NT2/D1 (cell line): ENCODE measurements around the gene KCTD2.
A peak's percentile ranks its signal among the peaks of the same experiment; 100 is the strongest.

Experiments
- DNase-seq: peaks from one replicate; pipeline ENCODE4 v3.0.0-alpha.2; 2011; ENCODE audit warnings: low read depth, low spot score
- H3K27me3 ChIP-seq: 2 replicates; pipeline ENCODE4 v1.6.0; 2011; ENCODE audit warnings: mild to moderate bottlenecking; ENCODE audit not compliant: insufficient read length, insufficient read depth
- H3K36me3 ChIP-seq: 2 replicates; pipeline ENCODE4 v1.6.1; 2011; ENCODE audit warnings: mild to moderate bottlenecking, low read length, mixed read lengths; ENCODE audit not compliant: insufficient read depth, insufficient read length
- H3K4me1 ChIP-seq: 2 replicates; pipeline ENCODE4 v1.5.1; 2011; ENCODE audit not compliant: insufficient read depth, insufficient read length
- H3K4me3 ChIP-seq: 2 replicates; pipeline ENCODE4 v1.5.1; 2011; ENCODE audit warnings: low read depth; ENCODE audit not compliant: insufficient read length
- H3K9ac ChIP-seq: 2 replicates; pipeline ENCODE4 v1.6.0; 2011; ENCODE audit warnings: low read depth; ENCODE audit not compliant: insufficient read length
- H3K9me3 ChIP-seq: 2 replicates; pipeline ENCODE4 v1.5.1; 2011; ENCODE audit warnings: mild to moderate bottlenecking, low read length; ENCODE audit not compliant: insufficient read depth
- SUZ12 ChIP-seq: IDR thresholded peaks from 2 replicates; pipeline ENCODE4 v1.6.1; 2011; ENCODE audit not compliant: insufficient read length, insufficient read depth; ENCODE audit errors: extremely low read depth
- YY1 ChIP-seq: IDR thresholded peaks from 2 replicates; pipeline ENCODE4 v1.6.1; 2011; ENCODE audit not compliant: insufficient read length, insufficient read depth
- ZNF274 ChIP-seq: IDR thresholded peaks from 2 replicates; pipeline ENCODE4 v1.6.1; 2011; ENCODE audit warnings: mild to moderate bottlenecking, low read depth, low read length

Gene KCTD2

GRCh38 chr17:75108193-75108592 lies 61.2 kb downstream of the KCTD2 start:
- Histone ChIP-seq H3K4me3 (no peak overlapping the region), H3K9me3 (no peaks in the 10 kb centered on the region), H3K9ac (no peak overlapping the region), H3K27me3 (no peaks in the 10 kb centered on the region), H3K36me3 (peaks cover 36% of the 10 kb centered on the region), H3K4me1 (peaks cover 5% of the 10 kb centered on the region)
- TF ChIP-seq SUZ12 (no peak), YY1 (no peak), ZNF274 (no peak)
- DNase-seq, result no peak

DNA sequence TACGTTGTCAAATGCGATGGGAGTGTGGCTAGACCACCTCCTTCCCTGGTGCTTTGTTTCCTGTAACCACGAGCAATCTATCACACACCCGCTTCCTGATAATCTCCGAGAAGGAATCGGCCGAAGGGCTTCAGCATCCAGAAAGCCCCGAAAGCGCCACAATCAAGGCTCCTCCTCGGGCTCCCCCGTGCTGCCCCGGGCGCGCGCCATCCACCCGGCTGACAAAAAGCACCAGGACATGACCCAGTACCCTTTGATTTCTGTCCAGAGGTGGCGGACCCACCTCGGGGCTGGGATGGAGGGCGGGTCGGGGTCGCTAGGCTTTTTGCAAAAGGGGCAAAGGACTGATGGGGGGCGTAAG lies 62.0 kb downstream of the KCTD2 start:
- DNase-seq, result no peak
- peaks cover 5% of the 10 kb centered on the region for H3K4me1 ChIP-seq
- no peaks in the 10 kb centered on the region for H3K27me3 ChIP-seq
- peak overlapping the region; percentile 83 for H3K4me3 ChIP-seq
- H3K36me3 ChIP-seq, result peaks cover 29% of the 10 kb centered on the region
- H3K9ac ChIP-seq, result peak overlapping the region; percentile 79
- H3K9me3 ChIP-seq, result no peaks in the 10 kb centered on the region
- TF ChIP-seq ZNF274, result no peak

DNA sequence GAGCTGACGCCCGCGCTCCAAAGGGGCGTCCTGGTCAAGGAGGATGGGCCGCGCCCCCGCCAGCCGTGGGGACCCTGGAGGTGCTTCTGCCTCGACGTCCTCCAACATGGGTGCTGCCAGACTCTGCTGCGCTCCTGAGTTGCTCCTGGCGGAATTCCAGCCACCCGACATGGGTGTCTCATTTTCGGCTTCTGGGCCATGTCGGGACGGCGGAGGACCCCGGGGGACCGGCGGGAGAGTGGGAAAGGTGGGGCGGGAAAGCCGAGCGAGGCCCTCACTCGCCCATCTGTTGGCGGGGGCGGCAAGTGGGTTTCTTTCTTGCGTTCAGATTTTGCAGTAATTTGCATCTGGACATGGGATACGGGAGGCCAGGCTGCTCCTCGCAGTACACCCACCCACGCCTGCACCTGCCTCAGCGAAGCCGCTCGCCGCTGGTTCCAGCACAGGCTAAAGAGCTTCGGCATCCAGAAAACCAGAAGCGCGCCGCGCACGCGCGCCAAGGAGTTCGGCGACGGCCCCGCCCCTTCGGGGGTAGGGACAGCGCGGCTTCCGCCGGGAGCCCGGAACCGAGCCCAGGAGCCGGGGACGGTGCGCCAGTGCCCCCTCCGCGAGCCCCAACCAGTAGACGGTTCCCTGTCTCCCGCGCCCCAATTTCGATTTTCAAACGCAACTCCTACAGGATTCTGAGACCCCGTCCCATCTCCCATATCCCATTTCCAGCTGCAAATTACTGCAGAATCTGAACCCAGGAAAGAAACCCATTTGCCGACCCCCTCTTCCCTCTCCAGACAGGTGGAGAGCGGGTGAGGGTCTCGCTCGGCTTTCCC lies 62.6 kb downstream of the KCTD2 start, which contains the start of gene ARMC7:
Gene ARMC7, plus strand, starts transcription at position 563 of the 827 bp plus-strand sequence. CDS start 320 bp downstream, outside the sequence.
- H3K9ac ChIP-seq, result peak within 1 kb of the TSS; percentile 89
- H3K27me3 ChIP-seq, result no peaks in the 10 kb centered on the region
- peak within 1 kb of the TSS; percentile 83 for H3K4me3 ChIP-seq
- peak; percentile 72 for DNase-seq
- TF ChIP-seq YY1 (no peak), SUZ12 (no peak), ZNF274 (no peak)
- H3K9me3 ChIP-seq, result no peaks in the 10 kb centered on the region
- peaks cover 24% of the 10 kb centered on the region for H3K36me3 ChIP-seq
- peaks cover 7% of the 10 kb centered on the region for H3K4me1 ChIP-seq

DNA sequence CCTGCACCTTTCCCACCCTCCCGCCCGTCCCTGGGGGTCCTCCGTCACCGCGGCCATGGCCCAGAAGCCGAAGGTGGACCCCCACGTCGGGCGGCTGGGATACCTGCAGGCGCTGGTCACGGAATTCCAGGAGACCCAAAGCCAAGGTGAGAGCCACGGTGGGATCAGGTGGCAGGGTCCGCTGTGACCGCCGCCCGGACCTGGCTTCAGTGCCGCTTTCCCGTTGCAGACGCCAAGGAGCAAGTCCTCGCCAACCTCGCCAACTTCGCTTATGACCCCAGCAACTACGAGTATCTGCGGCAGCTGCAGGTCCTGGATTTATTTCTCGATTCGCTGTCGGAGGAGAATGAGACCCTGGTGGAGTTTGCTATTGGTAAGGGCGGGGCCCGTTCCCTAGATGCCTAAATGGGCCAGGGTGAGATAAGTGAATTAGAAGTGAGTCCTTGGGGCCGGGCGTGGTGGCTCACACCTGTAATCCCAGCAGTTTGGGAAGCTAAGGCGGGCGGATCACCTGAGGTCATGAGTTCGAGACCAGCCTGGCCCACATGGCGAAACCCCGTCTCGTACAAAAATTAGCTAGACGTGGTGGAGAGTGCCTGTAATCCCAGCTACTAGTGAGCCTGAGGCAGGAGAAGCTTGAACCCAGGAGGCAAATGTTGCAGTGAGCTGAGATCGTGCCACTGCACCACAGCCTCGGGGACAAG lies 63.4 kb downstream of the KCTD2 start:
- Histone ChIP-seq H3K9ac (peak overlapping the region; percentile 89), H3K4me1 (peaks cover 7% of the 10 kb centered on the region), H3K4me3 (peak overlapping the region; percentile 83), H3K27me3 (no peaks in the 10 kb centered on the region), H3K9me3 (no peaks in the 10 kb centered on the region), H3K36me3 (peaks cover 16% of the 10 kb centered on the region)
- TF ChIP-seq ZNF274, result no peak
- TF ChIP-seq YY1, result no peak
- TF ChIP-seq SUZ12, result no peak
- no peak for DNase-seq

DNA sequence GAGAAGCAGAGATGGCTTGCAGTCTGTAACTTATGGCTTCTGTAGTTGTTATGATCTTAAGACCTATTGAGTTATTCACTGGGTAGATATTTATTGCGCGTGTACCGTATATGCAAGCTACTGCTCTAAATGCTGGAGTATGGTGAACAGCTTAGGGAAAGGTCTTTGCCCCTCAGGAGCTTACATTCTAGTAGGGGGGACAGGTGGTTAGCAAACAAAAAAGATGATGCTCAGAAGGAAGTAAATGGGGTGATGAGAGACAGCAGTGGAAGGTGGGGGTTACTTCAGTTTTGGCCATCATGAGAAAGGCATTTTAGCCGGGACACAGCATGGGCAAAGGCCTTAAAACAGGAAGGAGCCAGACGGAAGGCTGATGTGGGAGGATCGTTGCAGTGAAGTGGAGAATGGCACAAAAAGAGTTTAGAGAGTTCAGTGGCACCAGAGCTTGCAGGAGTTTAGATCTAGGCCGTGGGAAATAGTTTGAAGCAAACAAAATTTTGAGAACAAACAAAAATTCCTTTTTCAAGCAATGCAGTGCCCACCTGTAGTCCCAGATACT lies 64.8 kb downstream of the KCTD2 start:
- peak overlapping the region; percentile 3 for H3K9ac ChIP-seq
- H3K36me3 ChIP-seq, result peaks cover 17% of the 10 kb centered on the region
- peaks cover 7% of the 10 kb centered on the region for H3K4me1 ChIP-seq
- DNase-seq, result no peak
- H3K9me3 ChIP-seq, result no peaks in the 10 kb centered on the region
- TF ChIP-seq ZNF274 (no peak), SUZ12 (no peak), YY1 (no peak)
- H3K4me3 ChIP-seq, result no peak overlapping the region
- no peaks in the 10 kb centered on the region for H3K27me3 ChIP-seq

DNA sequence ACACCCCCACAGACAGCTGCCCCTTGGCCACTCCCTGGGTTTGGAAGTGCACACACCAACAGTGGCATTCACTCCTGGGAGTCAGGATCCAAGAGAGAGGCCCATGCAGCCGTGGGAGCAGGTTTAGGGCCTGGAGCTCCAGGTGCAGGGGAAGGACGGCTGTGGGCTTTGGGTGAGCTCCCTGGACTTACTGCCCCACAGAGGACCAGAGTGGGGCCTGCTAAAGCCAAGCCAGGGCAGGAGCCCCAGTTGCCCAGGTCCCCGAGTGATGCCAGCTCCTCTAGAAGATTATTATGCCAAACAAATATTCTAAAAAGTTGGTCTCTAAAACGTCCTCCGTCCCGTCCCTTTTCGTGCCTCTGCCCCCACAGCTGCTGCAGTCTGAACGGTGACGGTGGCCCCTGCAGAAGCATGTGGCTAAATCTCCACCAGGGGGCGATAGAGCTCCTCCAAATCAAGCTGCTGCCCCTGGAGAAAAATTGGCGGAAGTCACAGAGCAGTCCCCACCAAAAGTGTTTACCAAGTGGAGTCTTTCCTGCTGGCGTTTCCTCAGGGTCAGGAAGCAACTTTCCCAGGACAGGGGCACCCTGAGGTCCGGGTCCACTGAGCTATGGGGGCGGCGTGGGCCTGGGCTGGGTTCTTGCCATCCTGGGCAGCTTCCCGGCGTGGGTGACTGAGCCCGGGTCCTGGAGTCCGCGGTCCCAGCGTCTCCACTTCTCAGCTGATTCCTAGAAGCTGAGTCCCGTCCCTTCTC lies 67.0 kb downstream of the KCTD2 start:
- H3K4me1 ChIP-seq, result peaks cover 5% of the 10 kb centered on the region
- no peak overlapping the region for H3K4me3 ChIP-seq
- peak overlapping the region; percentile 56 for H3K9ac ChIP-seq
- peaks cover 15% of the 10 kb centered on the region for H3K36me3 ChIP-seq
- no peaks in the 10 kb centered on the region for H3K27me3 ChIP-seq
- TF ChIP-seq ZNF274 (no peak), YY1 (no peak), SUZ12 (no peak)
- peak; percentile 85 for DNase-seq
- H3K9me3 ChIP-seq, result no peaks in the 10 kb centered on the region
